GM11168 (cell line): ENCODE data around the gene NPAS3.

Experiments
- in situ Hi-C: fragments of 300-500 bp; cut with MboI; formaldehyde crosslinking; loops from one replicate; pipeline ENCODE4 v1.12.0; 2022; ENCODE audit warnings: low sequenced_read_pairs; ENCODE audit not compliant: unreplicated experiment

Gene NPAS3

GRCh38 chr14:32940066-32940651, 1.5 kb downstream of the NPAS3 start:
- in situ Hi-C loops = no loop called here

- in situ Hi-C loops = no loop called here
These were observed 2.3 kb downstream of the NPAS3 start for GRCh38 chr14:32940711-32941667.

GRCh38 chr14:32941668-32942065, 3.0 kb downstream of the NPAS3 start:
- in situ Hi-C loops = no loop called here

- in situ Hi-C loops = no loop called here
These were observed 8.4 kb downstream of the NPAS3 start for GRCh38 chr14:32947081-32947480.

GRCh38 chr14:32947792-32948191, 9.1 kb downstream of the NPAS3 start:
- in situ Hi-C loops = no loop called here

- in situ Hi-C loops = no loop called here
These were observed 11.9 kb downstream of the NPAS3 start for GRCh38 chr14:32950584-32950983.

GRCh38 chr14:32967421-32967820, 28.7 kb downstream of the NPAS3 start:
- in situ Hi-C loops = no loop called here

GRCh38 chr14:32968972-32969544, 30.4 kb downstream of the NPAS3 start:
- in situ Hi-C loops = no loop called here

GRCh38 chr14:32977913-32978312, 39.2 kb downstream of the NPAS3 start:
- in situ Hi-C loops = no loop called here

- in situ Hi-C loops = no loop called here
These were observed 40.1 kb downstream of the NPAS3 start for GRCh38 chr14:32978691-32979255.

- in situ Hi-C loops = no loop called here
These were observed 41.7 kb downstream of the NPAS3 start for GRCh38 chr14:32980178-32980901.

- in situ Hi-C loops = no loop called here
These were observed 42.3 kb downstream of the NPAS3 start for GRCh38 chr14:32980902-32981501.

- in situ Hi-C loops = no loop called here
These were observed 45.7 kb downstream of the NPAS3 start for GRCh38 chr14:32984241-32984930.

- in situ Hi-C loops = no loop called here
These were observed 47.2 kb downstream of the NPAS3 start for GRCh38 chr14:32985866-32986265.

GRCh38 chr14:32986791-32987540, 48.3 kb downstream of the NPAS3 start:
- in situ Hi-C loops = no loop called here

- in situ Hi-C loops = no loop called here
These were observed 53.0 kb downstream of the NPAS3 start for GRCh38 chr14:32991691-32992090.

GRCh38 chr14:32993921-32994320, 55.2 kb downstream of the NPAS3 start:
- in situ Hi-C loops = no loop called here

GRCh38 chr14:32996343-32996742, 57.7 kb downstream of the NPAS3 start:
- in situ Hi-C loops = no loop called here

- in situ Hi-C loops = no loop called here
These were observed 59.8 kb downstream of the NPAS3 start for GRCh38 chr14:32998433-32998832.
